SW 1271 (cell line): ENCODE measurements around the gene ZNF502.
"Not testable (repeated sequence)": the region's sequence is repeated elsewhere in the genome, so short reads cannot be mapped to it uniquely, and the experiment has no call there.

Experiments used
- DNase-seq, 2 experiments: peaks; one replicate each; lab custom pipeline; 2025; lab: John Stamatoyannopoulos, UW

Gene ZNF502

GRCh38 chr3:44712455-44713075 lies at the start of gene ZNF502:
ZNF502 (plus strand) TSS chr3:44712660; CDS start chr3:44720262, 7,602 bp downstream.
- no peak for DNase-seq

GRCh38 chr3:44665173-44665572 lies 47.3 kb upstream of the ZNF502 start:
- DNase-seq, result no peak

- DNase-seq, result no peak
These were observed 46.1 kb upstream of the ZNF502 start for GRCh38 chr3:44666346-44666745.

- no peak for DNase-seq
These were observed 42.7 kb upstream of the ZNF502 start for GRCh38 chr3:44669760-44670159.

GRCh38 chr3:44673466-44673865 lies 39.0 kb upstream of the ZNF502 start:
- DNase-seq, result not testable (repeated sequence)

- DNase-seq, result no peak
These were observed 38.2 kb upstream of the ZNF502 start for GRCh38 chr3:44674211-44674610.

GRCh38 chr3:44678480-44679116 lies 33.9 kb upstream of the ZNF502 start:
- no peak for DNase-seq

GRCh38 chr3:44680921-44681455 lies 31.5 kb upstream of the ZNF502 start:
- no peak for DNase-seq

GRCh38 chr3:44682182-44682896 lies 30.1 kb upstream of the ZNF502 start:
- DNase-seq, result no peak

GRCh38 chr3:44685128-44685800 lies 27.2 kb upstream of the ZNF502 start:
- no peak for DNase-seq

- DNase-seq, result no peak
These were observed 24.6 kb upstream of the ZNF502 start for GRCh38 chr3:44687898-44688297.

GRCh38 chr3:44721231-44722102 lies 9.0 kb downstream of the ZNF502 start:
- no peak for DNase-seq

GRCh38 chr3:44722103-44722401 lies 9.6 kb downstream of the ZNF502 start:
- DNase-seq, result no peak

- no peak for DNase-seq
These were observed 17.0 kb downstream of the ZNF502 start, which contains the start of gene ZNF501 for GRCh38 chr3:44729384-44729910. ZNF501 (plus strand) TSS chr3:44729635; CDS start chr3:44734422, 4,787 bp downstream.

GRCh38 chr3:44734646-44735168 lies 22.2 kb downstream of the ZNF502 start:
- no peak for DNase-seq

- DNase-seq, result no peak
These were observed 48.6 kb downstream of the ZNF502 start for GRCh38 chr3:44761101-44761423.

GRCh38 chr3:44761424-44762169 lies 49.1 kb downstream of the ZNF502 start, which contains the start of the genes KIAA1143 and KIF15:
KIAA1143 (minus strand) TSS chr3:44761619; CDS start chr3:44761602, 17 bp downstream.
KIF15 (plus strand) TSS chr3:44761794; CDS start chr3:44761866, 72 bp downstream.
- DNase-seq, result peak; percentile 76 to 82

- no peak for DNase-seq
These were observed 49.8 kb downstream of the ZNF502 start for GRCh38 chr3:44762170-44762677.

GRCh38 chr3:44762690-44763089 lies 50.2 kb downstream of the ZNF502 start:
- no peak for DNase-seq

GRCh38 chr3:44764248-44764647 lies 51.8 kb downstream of the ZNF502 start:
- DNase-seq, result no peak
